CD4-positive, CD25-positive, alpha-beta regulatory T cell (primary cell): ENCODE data around the gene NUTF2. TPM values are rescaled to one million over a fixed set of nuclear protein-coding genes. Genes with fewer than 3 reads are reported as not detected.
"Not testable (repeated sequence)": the region's sequence is repeated elsewhere in the genome, so short reads cannot be mapped to it uniquely, and the experiment has no call there.

ENCODE experiments used
- ATAC-seq, 2 donors: fragments of 150-1000 bp; cut with Tn5 transposase; one replicate each; pipeline ENCODE4 v1.10.0; 2021; ENCODE audit warnings: low read depth in 2 of 2, moderate number of reproducible peaks in 2 of 2, moderate library complexity in 1 of 2
- DNase-seq, 3 donors: peaks; one replicate each; pipeline versions ENCODE4 v3.0.0 to v3.0.0-alpha.2; 2012 to 2022; ENCODE audit warnings: mixed read lengths in 1 of 3
- H3K27ac ChIP-seq: one replicate; pipeline ENCODE4 v1.7.0; 2013; ENCODE audit warnings: mild to moderate bottlenecking, low read length; ENCODE audit not compliant: insufficient read depth, poor library complexity, severe bottlenecking
- H3K27me3 ChIP-seq: one replicate; pipeline ENCODE4 v1.7.0; 2013; ENCODE audit warnings: low read length; ENCODE audit not compliant: control insufficient read depth, insufficient read depth
- H3K36me3 ChIP-seq: one replicate; pipeline ENCODE4 v1.7.0; 2013; ENCODE audit warnings: mild to moderate bottlenecking, low read length, moderate library complexity; ENCODE audit not compliant: control insufficient read depth, insufficient read depth
- H3K4me1 ChIP-seq: 2 replicates; pipeline ENCODE4 v1.7.0; 2013; ENCODE audit warnings: mild to moderate bottlenecking, low read length; ENCODE audit not compliant: insufficient read depth, control insufficient read depth, poor library complexity, severe bottlenecking
- H3K4me3 ChIP-seq: one replicate; pipeline ENCODE4 v1.7.0; 2013; ENCODE audit warnings: low read depth, mild to moderate bottlenecking, low read length, moderate library complexity
- H3K9me3 ChIP-seq, 2 experiments: 1 replicate in 1 of 2; 2 replicates in 1 of 2; pipeline ENCODE4 v1.7.0; 2013; ENCODE audit warnings: low read length in 2 of 2, mild to moderate bottlenecking in 1 of 2, moderate library complexity in 1 of 2; ENCODE audit not compliant: control insufficient read depth in 2 of 2
- H3K27ac Mint-ChIP-seq, 3 donors: one replicate each; pipeline ENCODE4 v1.8.0; 2020 to 2022; ENCODE audit warnings: mild to moderate bottlenecking in 3 of 3, mixed read lengths in 3 of 3, moderate library complexity in 2 of 3
- H3K27me3 Mint-ChIP-seq: one replicate; pipeline ENCODE4 v1.8.0; 2022; ENCODE audit warnings: mild to moderate bottlenecking, mixed read lengths
- H3K36me3 Mint-ChIP-seq: one replicate; pipeline ENCODE4 v1.8.0; 2020; ENCODE audit warnings: mixed read lengths
- H3K4me1 Mint-ChIP-seq, 4 donors: one replicate each; pipeline ENCODE4 v1.8.0; 2020 to 2022; ENCODE audit warnings: mixed read lengths in 4 of 4, mild to moderate bottlenecking in 1 of 4
- H3K4me3 Mint-ChIP-seq, 4 donors: one replicate each; pipeline ENCODE4 v1.8.0; 2020 to 2022; ENCODE audit warnings: mild to moderate bottlenecking in 4 of 4, mixed read lengths in 4 of 4, moderate library complexity in 3 of 4
- H3K9me3 Mint-ChIP-seq, 7 donors: one replicate each; pipeline ENCODE4 v1.8.0; 2020 to 2022; ENCODE audit warnings: mixed read lengths in 7 of 7, mild to moderate bottlenecking in 3 of 7, moderate library complexity in 2 of 7
- polyA plus RNA-seq, 4 donors: library from polyadenylated mRNA; unstranded; fragments of 300-500 nt; fragmentation: Illumina TruSeq; gene quantifications; one replicate each; pipeline ENCODE4 v1.2.3, GENCODE V29; 2021
- total RNA-seq: library from RNA; stranded (reverse); gene quantifications from one replicate; pipeline ENCODE4 v1.2.3, GENCODE V29; 2022

The NUTF2 gene
- total and polyA plus RNA-seq, 5 donors from 2014 or later, result 48.5 to 158 (median 124) TPM

- no peak overlapping the region for H3K27ac ChIP-seq
- H3K27ac Mint-ChIP-seq, result peak overlapping the region in 2 of 3 donors; percentile 29 to 67
- DNase-seq (no peak), ATAC-seq (no peak)
- H3K9me3 Mint-ChIP-seq, result no peaks in the 10 kb centered on the region
- peaks cover 7% of the 10 kb centered on the region for H3K36me3 ChIP-seq
- H3K4me3 ChIP-seq, result no peak overlapping the region
- no peaks in the 10 kb centered on the region for H3K27me3 Mint-ChIP-seq
- peaks cover 0 to 38% (median 16%) of the 10 kb centered on the region in 4 donors for H3K4me1 Mint-ChIP-seq
- H3K4me3 Mint-ChIP-seq, result no peak overlapping the region
- H3K4me1 ChIP-seq, result no peaks in the 10 kb centered on the region
- H3K27me3 ChIP-seq, result no peaks in the 10 kb centered on the region
- peaks cover 5% of the 10 kb centered on the region for H3K36me3 Mint-ChIP-seq
- no peaks in the 10 kb centered on the region for H3K9me3 ChIP-seq
Observed at GRCh38 chr16:67860589-67861398, 14.1 kb downstream of the NUTF2 start.

DNA sequence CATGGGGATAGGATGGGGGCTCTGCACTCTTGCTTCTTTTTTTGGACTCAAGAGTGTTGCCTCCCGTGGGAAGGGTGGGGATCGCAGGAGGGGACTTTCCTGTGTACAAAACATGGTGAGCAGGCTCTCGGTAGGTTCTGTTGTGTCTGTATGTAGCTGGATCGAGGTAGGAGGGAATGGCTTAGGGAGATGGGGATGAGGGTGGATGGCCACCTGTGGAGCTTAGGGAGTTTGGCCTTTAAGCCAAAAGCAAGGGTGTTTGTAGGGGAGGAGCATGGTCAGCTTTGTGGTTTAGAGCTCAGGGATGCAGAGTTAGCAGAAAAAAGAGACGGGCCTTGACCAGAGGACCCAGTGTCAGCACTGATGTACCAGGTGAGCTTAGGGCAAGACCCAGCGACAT is 15.1 kb downstream of the NUTF2 start:
- Mint-ChIP-seq H3K36me3 (peaks cover 5% of the 10 kb centered on the region), H3K4me3 (peak overlapping the region in 1 of 4 donors; percentile 70), H3K27ac (peak overlapping the region in 2 of 3 donors; percentile 29 to 87), H3K4me1 (peaks cover 0 to 35% (median 14%) of the 10 kb centered on the region in 4 donors), H3K27me3 (no peaks in the 10 kb centered on the region), H3K9me3 (no peaks in the 10 kb centered on the region)
- H3K36me3 ChIP-seq, result peaks cover 7% of the 10 kb centered on the region
- no peak overlapping the region for H3K27ac ChIP-seq
- H3K9me3 ChIP-seq, result no peaks in the 10 kb centered on the region
- no peaks in the 10 kb centered on the region for H3K4me1 ChIP-seq
- H3K4me3 ChIP-seq, result no peak overlapping the region
- ATAC-seq (no peak), DNase-seq (no peak)
- H3K27me3 ChIP-seq, result no peaks in the 10 kb centered on the region

- Histone ChIP-seq H3K4me3 (no peak overlapping the region), H3K27ac (no peak overlapping the region), H3K27me3 (no peaks in the 10 kb centered on the region), H3K9me3 (no peaks in the 10 kb centered on the region), H3K36me3 (peaks cover 15% of the 10 kb centered on the region), H3K4me1 (no peaks in the 10 kb centered on the region)
- Mint-ChIP-seq H3K9me3 (no peaks in the 10 kb centered on the region), H3K27me3 (no peaks in the 10 kb centered on the region), H3K4me3 (no peak overlapping the region), H3K27ac (peak overlapping the region; percentile 42 to 56 (median 44)), H3K36me3 (peaks cover 5% of the 10 kb centered on the region), H3K4me1 (peaks cover 0 to 25% (median 8%) of the 10 kb centered on the region in 4 donors)
- no peak for ATAC-seq
- DNase-seq, result no peak
Observed at GRCh38 chr16:67862623-67863583, 16.2 kb downstream of the NUTF2 start.

DNA sequence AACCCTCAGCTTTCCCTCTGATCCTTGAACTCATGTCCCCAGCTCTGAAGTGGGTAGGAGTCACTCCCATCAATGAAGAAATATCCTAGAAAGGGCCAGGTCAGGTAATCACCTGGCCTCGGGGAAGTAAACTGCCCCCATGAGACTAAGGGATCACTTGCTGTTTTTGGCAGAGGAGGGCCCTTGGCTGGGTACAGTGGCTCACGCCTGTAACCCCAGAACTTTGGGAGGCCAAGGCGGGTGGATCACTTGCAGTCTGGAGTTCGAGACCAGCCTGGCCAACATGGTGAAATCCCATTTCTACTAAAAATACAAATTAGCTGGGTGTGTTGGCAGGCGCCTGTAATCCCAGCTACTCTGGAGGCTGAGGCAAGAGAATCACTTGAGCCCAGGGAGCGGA is 17.3 kb downstream of the NUTF2 start:
- H3K27me3 Mint-ChIP-seq, H3K9me3 ChIP-seq, H3K27me3 ChIP-seq, H3K4me3 ChIP-seq, H3K4me1 ChIP-seq, DNase-seq, H3K36me3 Mint-ChIP-seq, H3K9me3 Mint-ChIP-seq, ATAC-seq, H3K27ac ChIP-seq, H3K4me3 Mint-ChIP-seq, H3K27ac Mint-ChIP-seq: not testable (repeated sequence)
- peaks cover 24% of the 10 kb centered on the region for H3K36me3 ChIP-seq
- H3K4me1 Mint-ChIP-seq, result peaks cover 0 to 17% (median 6%) of the 10 kb centered on the region in 4 donors

DNA sequence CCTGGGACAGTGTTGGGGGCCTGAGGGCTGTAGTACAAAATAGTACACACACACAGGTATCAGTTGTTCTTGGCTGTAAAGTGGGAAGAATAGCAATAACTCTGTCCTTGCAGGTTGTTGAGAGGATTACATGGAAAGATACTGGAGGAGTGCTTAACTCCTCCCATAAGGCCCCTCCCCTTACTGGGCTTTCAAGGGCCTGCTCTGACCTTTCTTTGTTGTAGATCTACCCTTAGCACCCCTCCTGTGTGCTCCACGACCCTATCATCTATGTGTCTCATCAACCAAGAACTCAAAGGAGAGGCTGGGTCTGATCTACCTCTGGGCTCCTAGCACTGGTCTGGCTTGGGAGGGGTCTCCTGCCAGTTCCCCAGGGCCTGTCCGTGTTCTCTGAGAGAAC is 17.9 kb downstream of the NUTF2 start:
- Histone ChIP-seq H3K36me3 (peaks cover 24% of the 10 kb centered on the region), H3K4me1 (no peaks in the 10 kb centered on the region), H3K27ac (no peak overlapping the region), H3K9me3 (no peaks in the 10 kb centered on the region), H3K4me3 (no peak overlapping the region), H3K27me3 (no peaks in the 10 kb centered on the region)
- no peak overlapping the region for H3K4me3 Mint-ChIP-seq
- no peaks in the 10 kb centered on the region for H3K27me3 Mint-ChIP-seq
- DNase-seq, result no peak
- H3K4me1 Mint-ChIP-seq, result peaks cover 0 to 17% (median 6%) of the 10 kb centered on the region in 4 donors
- peaks cover 9% of the 10 kb centered on the region for H3K36me3 Mint-ChIP-seq
- H3K27ac Mint-ChIP-seq, result no peak overlapping the region
- no peaks in the 10 kb centered on the region for H3K9me3 Mint-ChIP-seq
- ATAC-seq, result no peak

GRCh38 chr16:67865318-67865717 is 18.6 kb downstream of the NUTF2 start:
- H3K27me3 Mint-ChIP-seq, result no peaks in the 10 kb centered on the region
- peaks cover 0 to 17% (median 6%) of the 10 kb centered on the region in 4 donors for H3K4me1 Mint-ChIP-seq
- H3K4me3 Mint-ChIP-seq, result no peak overlapping the region
- ATAC-seq (peak; percentile 46 to 58), DNase-seq (peak in 2 of 3 donors; percentile 9 to 47)
- H3K27ac ChIP-seq, result no peak overlapping the region
- H3K9me3 Mint-ChIP-seq, result no peaks in the 10 kb centered on the region
- H3K36me3 Mint-ChIP-seq, result peaks cover 10% of the 10 kb centered on the region
- H3K27ac Mint-ChIP-seq, result peak overlapping the region in 1 of 3 donors; percentile 74
- H3K4me1 ChIP-seq, result no peaks in the 10 kb centered on the region
- no peaks in the 10 kb centered on the region for H3K9me3 ChIP-seq
- H3K36me3 ChIP-seq, result peaks cover 24% of the 10 kb centered on the region
- no peak overlapping the region for H3K4me3 ChIP-seq
- H3K27me3 ChIP-seq, result no peaks in the 10 kb centered on the region

- Histone ChIP-seq H3K9me3 (no peaks in the 10 kb centered on the region), H3K36me3 (peaks cover 32% of the 10 kb centered on the region), H3K27me3 (no peaks in the 10 kb centered on the region), H3K4me1 (peaks cover 8% of the 10 kb centered on the region), H3K27ac (no peak overlapping the region), H3K4me3 (no peak overlapping the region)
- no peak for ATAC-seq
- Mint-ChIP-seq H3K27ac (no peak overlapping the region), H3K9me3 (no peaks in the 10 kb centered on the region), H3K4me3 (peak overlapping the region in 1 of 4 donors; percentile 58), H3K36me3 (peaks cover 15% of the 10 kb centered on the region), H3K27me3 (no peaks in the 10 kb centered on the region), H3K4me1 (peaks cover 0 to 16% (median 5%) of the 10 kb centered on the region in 4 donors)
- no peak for DNase-seq
Observed at GRCh38 chr16:67868290-67868689, 21.6 kb downstream of the NUTF2 start.
